HG02840 (cell line): ENCODE results near the gene NLRP13.

ENCODE experiments used
- ATAC-seq: cut with Tn5 transposase; IDR thresholded peaks from one replicate; pipeline ENCODE4 v1.9.1; 2021; ENCODE audit warnings: mild to moderate bottlenecking, moderate library complexity, moderate number of reproducible peaks; ENCODE audit not compliant: unreplicated experiment, low FRiP score

NLRP13 gene

GRCh38 chr19:55902080-55902751, 29.9 kb downstream of the NLRP13 start:
- no peak for ATAC-seq

- ATAC-seq, result no peak
These were observed 30.6 kb downstream of the NLRP13 start for GRCh38 chr19:55901369-55902079.

- ATAC-seq, result no peak
These were observed 33.2 kb downstream of the NLRP13 start for GRCh38 chr19:55898911-55899310.

- no peak for ATAC-seq
These were observed 49.5 kb downstream of the NLRP13 start for GRCh38 chr19:55882626-55883025.

GRCh38 chr19:55877211-55877610, 54.9 kb downstream of the NLRP13 start:
- no peak for ATAC-seq

- ATAC-seq, result no peak
These were observed 61.4 kb downstream of the NLRP13 start for GRCh38 chr19:55870736-55871135.

- ATAC-seq, result no peak
These were observed 65.0 kb downstream of the NLRP13 start for GRCh38 chr19:55867101-55867500.

- ATAC-seq, result no peak
These were observed 65.6 kb downstream of the NLRP13 start for GRCh38 chr19:55866521-55866920.

- ATAC-seq, result no peak
These were observed 73.2 kb downstream of the NLRP13 start for GRCh38 chr19:55858969-55859368.

- ATAC-seq, result no peak
These were observed 73.7 kb downstream of the NLRP13 start for GRCh38 chr19:55858401-55858800.

- no peak for ATAC-seq
These were observed 74.2 kb downstream of the NLRP13 start for GRCh38 chr19:55857974-55858373.

GRCh38 chr19:55857149-55857548, 75.0 kb downstream of the NLRP13 start:
- no peak for ATAC-seq

GRCh38 chr19:55855160-55855559, 77.0 kb downstream of the NLRP13 start:
- ATAC-seq, result no peak
